ENCODE results near the gene PDGFB. TPM values are rescaled to one million over a fixed set of nuclear protein-coding genes. Genes with fewer than 3 reads are reported as not detected.
"Not testable (repeated sequence)": the region's sequence is repeated elsewhere in the genome, so short reads cannot be mapped to it uniquely, and the experiment has no call there.

Gene PDGFB
- total RNA-seq, 4 donors from 2014 or later = 12.2 to 22.3 (median 17.5) TPM

- WGBS, 2 donors = 91 to 93% methylated on average over 8 of the region's 8 CpGs
- intact Hi-C loops (cut with DNase I; ENCODE audit: low total_unique reads) = no loop called here
- H3K4me3 ChIP-seq (ENCODE audit: low read depth, poor library complexity, severe bottlenecking) = no peak overlapping the region
- TF ChIP-seq POLR2A (IDR thresholded peaks at IDR 0.05) (no peak), CTCF (IDR thresholded peaks at IDR 0.05) (no peak)
- peak in 1 of 2 donors; percentile 72 for DNase-seq (ENCODE audit: low spot score in 2 of 2)
Observed at GRCh38 chr22:39220450-39220849, 24.3 kb downstream of the PDGFB start.

- no peak overlapping the region for H3K4me3 ChIP-seq (ENCODE audit: low read depth, poor library complexity, severe bottlenecking)
- 69 to 70% methylated on average over 16 of the region's 16 CpGs for WGBS, 2 donors
- peak in 1 of 2 donors; percentile 61 for DNase-seq (ENCODE audit: low spot score in 2 of 2)
- TF ChIP-seq CTCF (IDR thresholded peaks at IDR 0.05) (no peak), POLR2A (IDR thresholded peaks at IDR 0.05) (no peak)
- intact Hi-C loops (cut with DNase I; ENCODE audit: low total_unique reads) = no loop called here
Observed at GRCh38 chr22:39219071-39220039, 25.4 kb downstream of the PDGFB start.

GRCh38 chr22:39218432-39218831, 26.4 kb downstream of the PDGFB start:
- WGBS, 2 donors = 89% methylated on average over 6 of the region's 6 CpGs
- intact Hi-C loops (cut with DNase I; ENCODE audit: low total_unique reads) = not testable (repeated sequence)

DNA sequence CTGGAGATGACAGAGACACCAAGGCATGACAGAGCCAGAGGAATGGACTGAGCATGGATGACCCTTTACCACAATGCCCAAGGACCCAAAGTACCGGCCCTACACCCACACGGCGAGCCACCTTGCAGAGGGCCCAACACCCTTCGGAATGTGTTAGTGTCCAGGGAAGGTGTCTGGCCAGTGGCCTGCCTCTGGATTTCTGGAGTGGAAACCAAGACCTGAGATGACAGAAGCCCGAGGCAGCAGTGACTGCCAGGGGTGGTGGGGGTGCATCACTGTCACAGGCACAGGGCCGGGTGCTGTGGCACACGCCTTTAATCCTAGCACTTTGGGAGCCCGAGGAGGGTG, 28.7 kb downstream of the PDGFB start:
- intact Hi-C loops (cut with DNase I; ENCODE audit: low total_unique reads) = no loop called here
- WGBS, 2 donors = 79 to 92% methylated on average over 6 to 8 of the region's 8 CpGs
- H3K4me3 ChIP-seq (ENCODE audit: low read depth, poor library complexity, severe bottlenecking) = no peak overlapping the region
- DNase-seq (ENCODE audit: low spot score in 2 of 2) = peak in 1 of 2 donors; percentile 80
- no peak for TF ChIP-seq POLR2A (IDR thresholded peaks at IDR 0.05)
- no peak for TF ChIP-seq CTCF (IDR thresholded peaks at IDR 0.05)

More at GRCh38 chr22:39218432-39218831, 26.4 kb downstream of the PDGFB start:
- not testable (repeated sequence) for DNase-seq (ENCODE audit: low spot score in 2 of 2); H3K4me3 ChIP-seq (ENCODE audit: low read depth, poor library complexity, severe bottlenecking)

GRCh38 chr22:39215426-39216142, 29.2 kb downstream of the PDGFB start:
- intact Hi-C loops (cut with DNase I; ENCODE audit: low total_unique reads) = no loop called here
- DNase-seq (ENCODE audit: low spot score in 2 of 2) = peak in 1 of 2 donors; percentile 80
- no peak for TF ChIP-seq CTCF (IDR thresholded peaks at IDR 0.05)
- no peak overlapping the region for H3K4me3 ChIP-seq (ENCODE audit: low read depth, poor library complexity, severe bottlenecking)
- WGBS, 2 donors = 61 to 65% methylated on average over 13 to 14 of the region's 14 CpGs

DNA sequence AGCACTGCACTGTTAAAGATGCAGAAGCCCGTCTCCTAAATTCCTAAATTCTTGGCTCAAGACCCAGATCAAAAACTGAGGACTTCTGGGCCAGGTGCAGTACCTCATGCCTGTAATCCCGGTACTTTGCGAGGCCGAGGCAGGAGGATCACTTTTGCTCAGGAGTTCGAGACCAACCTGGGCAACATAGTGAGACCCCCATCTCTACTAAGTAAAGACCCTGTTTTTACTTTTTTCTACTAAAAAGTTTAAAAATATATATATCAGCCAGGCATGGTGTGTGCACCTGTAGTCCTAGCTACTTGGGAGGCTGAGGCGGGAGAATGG, 29.7 kb downstream of the PDGFB start:
- intact Hi-C loops (cut with DNase I; ENCODE audit: low total_unique reads) = no loop called here
- WGBS, 2 donors = 49 to 52% methylated on average over 6 of the region's 6 CpGs
- TF ChIP-seq CTCF (IDR thresholded peaks at IDR 0.05) = no peak
- TF ChIP-seq POLR2A (IDR thresholded peaks at IDR 0.05) = no peak
- DNase-seq (ENCODE audit: low spot score in 2 of 2) = peak in 1 of 2 donors; percentile 48
- no peak overlapping the region for H3K4me3 ChIP-seq (ENCODE audit: low read depth, poor library complexity, severe bottlenecking)
